ENCODE measurements around the gene CBX5.

Gene CBX5

DNA sequence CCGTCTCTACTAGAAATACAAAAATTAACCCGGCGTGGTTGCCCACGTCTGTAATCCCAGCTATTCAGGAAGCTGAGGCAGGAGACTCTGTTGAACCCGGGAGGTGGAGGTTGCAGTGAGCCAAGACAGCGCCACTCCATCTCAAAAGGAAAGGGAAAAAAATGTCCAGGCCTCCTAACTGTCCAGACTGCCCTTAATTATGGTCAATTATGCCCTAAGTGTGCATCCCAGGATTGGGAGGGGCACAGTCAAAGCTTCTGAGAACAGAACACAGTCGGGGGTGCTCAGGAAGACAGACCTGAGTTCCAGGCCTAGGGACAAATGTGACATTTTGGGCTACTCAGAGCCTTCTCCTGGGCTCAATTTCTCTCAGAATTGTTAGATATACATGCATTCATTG is 59.4 kb downstream of the CBX5 start:
- no peak for DNase-seq (ENCODE audit: low read depth)
- TF ChIP-seq, protein P1, sequence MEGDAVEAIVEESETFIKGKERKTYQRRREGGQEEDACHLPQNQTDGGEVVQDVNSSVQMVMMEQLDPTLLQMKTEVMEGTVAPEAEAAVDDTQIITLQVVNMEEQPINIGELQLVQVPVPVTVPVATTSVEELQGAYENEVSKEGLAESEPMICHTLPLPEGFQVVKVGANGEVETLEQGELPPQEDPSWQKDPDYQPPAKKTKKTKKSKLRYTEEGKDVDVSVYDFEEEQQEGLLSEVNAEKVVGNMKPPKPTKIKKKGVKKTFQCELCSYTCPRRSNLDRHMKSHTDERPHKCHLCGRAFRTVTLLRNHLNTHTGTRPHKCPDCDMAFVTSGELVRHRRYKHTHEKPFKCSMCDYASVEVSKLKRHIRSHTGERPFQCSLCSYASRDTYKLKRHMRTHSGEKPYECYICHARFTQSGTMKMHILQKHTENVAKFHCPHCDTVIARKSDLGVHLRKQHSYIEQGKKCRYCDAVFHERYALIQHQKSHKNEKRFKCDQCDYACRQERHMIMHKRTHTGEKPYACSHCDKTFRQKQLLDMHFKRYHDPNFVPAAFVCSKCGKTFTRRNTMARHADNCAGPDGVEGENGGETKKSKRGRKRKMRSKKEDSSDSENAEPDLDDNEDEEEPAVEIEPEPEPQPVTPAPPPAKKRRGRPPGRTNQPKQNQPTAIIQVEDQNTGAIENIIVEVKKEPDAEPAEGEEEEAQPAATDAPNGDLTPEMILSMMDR (IDR thresholded peaks at IDR 0.05; ENCODE audit: control insufficient read depth, extremely low read depth, insufficient read depth) = no peak
- no peak overlapping the region for H3K4me3 ChIP-seq (ENCODE audit: low read depth, low read length)

DNA sequence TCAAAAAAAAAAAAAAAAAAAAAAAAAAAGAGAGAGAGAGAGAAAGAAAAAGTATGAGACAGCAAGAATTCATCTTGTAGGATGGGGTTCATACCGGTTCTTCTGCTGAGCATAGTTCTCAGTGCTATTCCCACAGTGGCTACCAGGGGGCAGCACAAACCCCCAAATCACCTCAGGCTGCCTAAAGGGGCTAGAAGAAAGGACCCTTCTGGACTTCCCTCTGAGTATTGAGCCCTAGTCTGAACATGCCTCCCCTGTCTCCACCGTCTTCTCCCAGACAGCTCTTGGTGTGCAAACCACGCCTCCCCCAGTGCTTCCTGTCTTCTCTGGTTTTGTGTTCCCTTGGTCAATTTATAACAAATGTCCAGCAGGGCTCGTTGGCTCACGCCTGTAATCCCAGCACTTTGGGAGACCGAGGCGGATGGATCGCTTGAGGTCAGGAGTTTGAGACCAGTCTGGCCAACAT is 59.8 kb downstream of the CBX5 start:
- DNase-seq (ENCODE audit: low read depth) = no peak
- TF ChIP-seq, protein P1 (IDR thresholded peaks at IDR 0.05; ENCODE audit: control insufficient read depth, extremely low read depth, insufficient read depth) = peak; percentile 69
- no peak overlapping the region for H3K4me3 ChIP-seq (ENCODE audit: low read depth, low read length)

DNA sequence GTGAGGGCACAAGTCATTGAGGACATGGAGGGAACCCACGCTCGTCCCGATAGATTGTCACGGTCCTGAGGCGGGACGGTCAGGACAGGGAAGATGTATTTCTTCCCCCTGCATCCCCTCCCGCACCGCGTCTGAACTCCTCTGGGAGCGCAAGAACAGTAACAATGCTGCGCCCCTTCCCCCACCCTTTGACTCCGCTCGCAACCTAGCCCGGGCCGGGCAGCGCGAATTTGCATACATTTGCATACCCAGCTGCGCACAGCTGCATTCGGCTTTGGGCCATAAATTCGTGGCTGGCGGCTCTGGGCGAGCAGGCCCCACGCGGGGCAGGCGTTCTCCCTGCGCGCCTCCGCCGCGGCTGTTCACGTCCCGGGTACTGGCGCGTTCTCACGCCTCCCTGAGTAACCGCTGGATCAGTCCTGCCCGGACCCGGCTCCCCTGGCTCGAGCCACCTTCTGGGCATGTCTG is 62.1 kb downstream of the CBX5 start:
- TF ChIP-seq, protein P1 (IDR thresholded peaks at IDR 0.05; ENCODE audit: control insufficient read depth, extremely low read depth, insufficient read depth) = no peak
- H3K4me3 ChIP-seq (ENCODE audit: low read depth, low read length) = no peak overlapping the region
- DNase-seq (ENCODE audit: low read depth) = no peak

DNA sequence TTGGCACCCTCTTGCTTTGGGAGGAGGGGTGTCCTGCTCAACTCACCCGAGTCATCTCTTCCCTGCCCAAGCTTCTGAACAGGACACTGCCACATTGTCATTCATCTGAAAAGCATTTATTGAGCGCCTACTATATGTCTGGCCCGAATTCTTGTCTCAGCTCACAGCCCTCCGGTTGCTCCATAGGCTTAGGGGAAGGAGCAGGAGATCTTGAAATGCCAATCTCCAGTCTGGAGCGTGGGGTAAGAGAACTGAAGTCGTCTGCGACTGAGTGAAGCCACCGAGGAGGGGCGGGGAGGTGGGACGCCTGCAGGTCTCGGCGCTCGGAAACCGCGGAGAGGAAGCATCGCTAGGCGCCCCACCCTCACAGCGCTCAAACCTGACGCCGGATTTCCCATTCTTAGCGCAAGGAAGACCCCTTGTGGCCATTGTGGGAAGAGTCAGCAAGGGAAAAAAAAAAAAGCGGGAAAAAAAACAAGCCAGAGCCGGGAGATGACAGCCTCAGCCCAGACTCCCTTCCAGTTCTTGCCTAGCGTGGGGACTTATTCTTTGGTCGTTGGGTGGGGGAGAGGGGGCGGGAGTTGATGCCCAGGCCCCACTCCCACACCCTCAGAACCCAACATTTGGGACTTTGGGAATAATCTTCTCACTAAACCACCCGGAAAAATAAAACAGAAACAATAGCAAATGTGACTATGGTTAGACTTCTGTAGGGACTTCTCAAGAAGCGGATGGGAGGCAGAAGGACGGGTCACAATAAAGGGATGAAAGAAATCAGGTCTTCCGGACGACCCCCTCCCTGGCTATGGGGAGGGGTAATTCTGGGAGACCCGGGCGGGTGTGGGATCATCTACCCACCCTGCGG is 62.9 kb downstream of the CBX5 start:
- 0 out of 2 replicates have a peak overlapping the region, but pooled peaks have one; percentile 21 for H3K4me3 ChIP-seq (ENCODE audit: low read depth, low read length)
- peak; percentile 34 for DNase-seq (ENCODE audit: low read depth)
- TF ChIP-seq, protein P1 (IDR thresholded peaks at IDR 0.05; ENCODE audit: control insufficient read depth, extremely low read depth, insufficient read depth) = peak; percentile 74

GRCh38 chr12:54215989-54216796 is 63.7 kb downstream of the CBX5 start:
- TF ChIP-seq, protein P1 (IDR thresholded peaks at IDR 0.05; ENCODE audit: control insufficient read depth, extremely low read depth, insufficient read depth) = no peak

DNA sequence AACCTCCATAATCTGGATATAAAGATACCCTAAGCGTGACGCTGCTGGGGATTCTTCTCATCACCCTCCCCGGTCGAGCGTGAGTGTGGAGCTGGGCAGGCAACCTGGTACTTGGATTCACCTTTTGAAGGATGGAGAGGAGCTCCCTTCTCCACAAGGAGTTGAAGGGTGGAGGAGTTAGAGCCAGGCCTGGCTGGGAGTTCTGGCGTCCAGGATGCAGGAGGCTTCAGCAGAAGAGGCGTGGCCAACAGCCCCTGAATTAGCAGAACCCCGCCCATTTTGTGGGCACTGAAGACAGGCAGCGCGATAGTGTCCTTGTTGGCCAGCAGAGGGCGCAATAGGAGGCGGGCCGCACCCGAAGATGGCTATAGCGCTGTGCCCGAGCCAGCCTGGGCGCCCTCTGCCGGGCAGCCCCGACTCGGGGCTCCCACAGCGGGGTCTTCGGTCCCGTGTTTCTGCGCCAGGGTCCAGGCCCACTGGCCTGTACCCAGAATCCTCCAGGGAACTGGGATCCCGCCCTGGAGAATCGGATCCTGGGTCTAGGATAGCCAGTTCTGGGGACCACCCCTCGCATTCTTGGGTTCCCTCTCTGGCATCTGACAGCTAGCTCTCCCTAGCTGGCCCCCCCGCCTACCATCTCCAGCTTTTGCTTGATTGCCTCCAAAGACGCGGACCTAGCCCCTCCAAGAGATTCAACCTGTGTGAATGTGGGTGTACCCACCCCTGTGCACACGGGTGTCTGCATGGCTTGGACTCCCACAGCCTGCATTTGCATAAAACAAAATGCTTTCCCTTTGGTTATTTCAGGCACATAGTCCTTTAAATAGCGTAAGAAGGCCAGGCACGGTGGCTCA is 65.1 kb downstream of the CBX5 start:
- peak; percentile 46 for DNase-seq (ENCODE audit: low read depth)
- no peak overlapping the region for H3K4me3 ChIP-seq (ENCODE audit: low read depth, low read length)
- TF ChIP-seq, protein P1 (IDR thresholded peaks at IDR 0.05; ENCODE audit: control insufficient read depth, extremely low read depth, insufficient read depth) = peak; percentile 99

More at GRCh38 chr12:54215989-54216796, 63.7 kb downstream of the CBX5 start:
- no peak overlapping the region for H3K4me3 ChIP-seq (ENCODE audit: low read depth, low read length)
- no peak for DNase-seq (ENCODE audit: low read depth)
